Effector memory CD8-positive, alpha-beta T cell (primary cell): ENCODE results near the gene TACR2.
A peak's percentile ranks its signal among the peaks of the same experiment; 100 is the strongest.
"Not testable (repeated sequence)": the region's sequence is repeated elsewhere in the genome, so short reads cannot be mapped to it uniquely, and the experiment has no call there.

Source experiments
- ATAC-seq: fragments of 150-1000 bp; cut with Tn5 transposase; replicated peaks from 2 replicates; pipeline ENCODE4 v1.10.0; 2021; ENCODE audit warnings: mild to moderate bottlenecking, moderate library complexity
- DNase-seq, 3 experiments: peaks; one replicate each; pipeline ENCODE4 v3.0.0; 2021
- H3K27ac Mint-ChIP-seq, 2 donors: one replicate each; pipeline ENCODE4 v1.8.0; 2022; ENCODE audit warnings: mild to moderate bottlenecking in 2 of 2, mixed read lengths in 2 of 2, moderate library complexity in 2 of 2
- H3K27me3 Mint-ChIP-seq, 2 donors: one replicate each; pipeline ENCODE4 v1.8.0; 2022; ENCODE audit warnings: mixed read lengths in 2 of 2
- H3K36me3 Mint-ChIP-seq: one replicate; pipeline ENCODE4 v1.8.0; 2022; ENCODE audit warnings: mild to moderate bottlenecking, moderate library complexity, mixed read lengths; ENCODE audit not compliant: insufficient read depth
- H3K4me1 Mint-ChIP-seq, 2 donors: one replicate each; pipeline ENCODE4 v1.8.0; 2022; ENCODE audit warnings: low read depth in 2 of 2, mixed read lengths in 2 of 2
- H3K4me3 Mint-ChIP-seq, 2 donors: one replicate each; pipeline ENCODE4 v1.8.0; 2022; ENCODE audit warnings: mild to moderate bottlenecking in 2 of 2, mixed read lengths in 2 of 2, moderate library complexity in 2 of 2
- H3K9me3 Mint-ChIP-seq, 2 donors: one replicate each; pipeline ENCODE4 v1.8.0; 2022; ENCODE audit warnings: mixed read lengths in 2 of 2

TACR2 gene

DNA sequence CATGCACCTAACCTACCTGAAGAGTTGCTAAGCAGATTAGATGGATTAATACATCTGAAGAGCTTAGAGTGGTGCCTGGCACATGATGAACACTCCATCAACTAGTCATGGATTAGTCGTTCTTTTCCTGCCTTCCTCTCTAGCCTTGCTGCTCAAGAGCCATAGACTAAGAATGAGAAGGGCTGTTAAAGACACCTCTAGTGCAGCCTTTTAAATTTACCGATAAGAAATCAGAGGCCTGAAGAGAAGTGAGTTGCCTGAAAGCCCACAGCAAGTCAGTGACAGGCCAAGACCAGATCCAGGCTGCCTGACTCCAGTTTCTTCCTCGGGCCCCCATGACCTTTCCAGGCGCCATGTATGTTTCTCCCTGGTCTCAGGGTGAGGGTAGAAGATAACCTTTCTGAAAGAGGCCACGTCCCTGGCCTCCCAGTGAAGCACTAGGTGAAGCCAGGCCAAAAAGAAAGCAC, 41.1 kb upstream of the TACR2 start:
- peaks cover 5% of the 10 kb centered on the region for H3K36me3 Mint-ChIP-seq
- no peak overlapping the region for H3K4me3 Mint-ChIP-seq
- H3K27me3 Mint-ChIP-seq: peaks cover 0 to 16% of the 10 kb centered on the region in 2 donors
- peaks cover 0 to 22% of the 10 kb centered on the region in 2 donors for H3K4me1 Mint-ChIP-seq
- DNase-seq (no peak), ATAC-seq (no peak)
- no peaks in the 10 kb centered on the region for H3K9me3 Mint-ChIP-seq
- H3K27ac Mint-ChIP-seq: no peak overlapping the region

- H3K4me3 Mint-ChIP-seq: peak overlapping the region in 1 of 2 donors; percentile 22
- H3K36me3 Mint-ChIP-seq: peaks cover 5% of the 10 kb centered on the region
- H3K27me3 Mint-ChIP-seq: peaks cover 0 to 16% of the 10 kb centered on the region in 2 donors
- DNase-seq (no peak), ATAC-seq (no peak)
- peak overlapping the region in 1 of 2 donors; percentile 82 for H3K27ac Mint-ChIP-seq
- H3K9me3 Mint-ChIP-seq: no peaks in the 10 kb centered on the region
- peaks cover 1 to 24% of the 10 kb centered on the region in 2 donors for H3K4me1 Mint-ChIP-seq
Observed at GRCh38 chr10:69456880-69457693, 40.4 kb upstream of the TACR2 start.

GRCh38 chr10:69455006-69455763, 38.5 kb upstream of the TACR2 start:
- Mint-ChIP-seq H3K9me3 (no peaks in the 10 kb centered on the region), H3K27ac (no peak overlapping the region), H3K36me3 (peaks cover 5% of the 10 kb centered on the region), H3K4me3 (no peak overlapping the region), H3K4me1 (peaks cover 12 to 27% of the 10 kb centered on the region in 2 donors), H3K27me3 (peaks cover 0 to 16% of the 10 kb centered on the region in 2 donors)
- no peak for DNase-seq
- ATAC-seq: no peak

DNA sequence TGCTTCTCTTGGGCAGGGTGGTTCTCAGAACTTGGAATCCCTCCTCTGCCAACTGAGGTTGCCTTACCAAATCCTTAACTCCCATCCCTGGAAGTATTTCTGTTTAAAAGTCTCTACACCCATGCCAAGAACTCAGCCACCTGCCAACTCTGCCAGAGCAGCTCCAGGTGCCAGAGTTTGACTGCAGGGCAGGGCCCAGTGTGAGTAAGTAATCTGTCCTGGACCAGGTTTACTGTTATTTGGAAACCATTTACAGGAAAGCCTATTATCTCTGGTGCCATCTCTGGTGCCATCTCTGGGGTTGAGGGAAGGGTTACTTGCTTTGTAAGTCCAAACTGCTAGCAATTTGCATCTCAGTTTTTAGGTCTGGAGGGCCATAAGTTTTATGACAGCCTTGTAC, 37.1 kb upstream of the TACR2 start:
- peaks cover 12 to 29% of the 10 kb centered on the region in 2 donors for H3K4me1 Mint-ChIP-seq
- ATAC-seq: no peak
- H3K27me3 Mint-ChIP-seq: peaks cover 0 to 16% of the 10 kb centered on the region in 2 donors
- H3K9me3 Mint-ChIP-seq: no peaks in the 10 kb centered on the region
- no peak for DNase-seq
- no peak overlapping the region for H3K27ac Mint-ChIP-seq
- H3K36me3 Mint-ChIP-seq: peaks cover 12% of the 10 kb centered on the region
- no peak overlapping the region for H3K4me3 Mint-ChIP-seq

DNA sequence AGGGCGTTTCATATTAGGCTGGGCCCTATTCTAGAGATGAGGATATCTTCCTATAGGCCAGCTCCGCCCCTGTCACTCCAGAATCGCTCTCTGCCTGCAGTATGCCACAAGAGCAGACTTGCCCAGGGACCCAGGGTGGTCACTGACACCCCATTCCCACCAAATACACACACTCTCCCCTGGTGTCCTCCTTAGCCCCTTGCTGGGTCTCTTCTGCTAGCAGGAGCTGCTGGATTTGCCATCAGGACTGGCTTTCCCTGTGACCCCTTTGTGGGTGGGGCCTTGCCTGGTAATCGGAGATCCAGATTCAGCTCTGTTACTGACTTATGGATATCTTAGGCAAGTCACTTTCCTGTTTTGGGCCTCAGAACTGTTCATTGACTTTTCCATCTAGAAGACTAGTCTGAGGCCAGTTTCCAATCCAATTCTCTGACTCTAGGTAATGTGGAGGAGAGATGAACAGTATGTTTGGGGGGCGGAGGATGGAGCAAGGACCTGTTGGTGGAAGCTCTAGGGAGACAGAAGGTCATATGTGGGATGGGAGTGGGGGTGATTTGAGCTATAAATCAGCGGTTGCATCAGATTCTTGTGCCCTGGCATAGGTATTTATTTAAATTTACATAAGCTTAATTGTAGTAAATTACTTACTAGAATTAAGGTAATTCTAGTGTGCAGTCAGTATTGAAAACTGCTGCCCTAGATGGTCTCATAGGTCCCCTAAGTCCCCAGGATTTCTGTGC, 36.1 kb upstream of the TACR2 start:
- H3K4me1 Mint-ChIP-seq: peaks cover 12 to 28% of the 10 kb centered on the region in 2 donors
- no peaks in the 10 kb centered on the region for H3K9me3 Mint-ChIP-seq
- peak overlapping the region; percentile 85 to 89 for H3K4me3 Mint-ChIP-seq

GRCh38 chr10:69451784-69452251, 35.1 kb upstream of the TACR2 start:
- Mint-ChIP-seq H3K9me3 (no peaks in the 10 kb centered on the region), H3K27ac (peak overlapping the region in 1 of 2 donors; percentile 81), H3K4me3 (peak overlapping the region; percentile 85 to 89), H3K36me3 (peaks cover 14% of the 10 kb centered on the region), H3K4me1 (peaks cover 12 to 23% of the 10 kb centered on the region in 2 donors), H3K27me3 (peaks cover 0 to 17% of the 10 kb centered on the region in 2 donors)
- ATAC-seq: peak; percentile 33
- no peak for DNase-seq

More for the DNA sequence above, 36.1 kb upstream of the TACR2 start:
- Mint-ChIP-seq H3K27ac (no peak overlapping the region), H3K27me3 (peaks cover 0 to 22% of the 10 kb centered on the region in 2 donors), H3K36me3 (peaks cover 14% of the 10 kb centered on the region)
- DNase-seq (no peak), ATAC-seq (no peak)

DNA sequence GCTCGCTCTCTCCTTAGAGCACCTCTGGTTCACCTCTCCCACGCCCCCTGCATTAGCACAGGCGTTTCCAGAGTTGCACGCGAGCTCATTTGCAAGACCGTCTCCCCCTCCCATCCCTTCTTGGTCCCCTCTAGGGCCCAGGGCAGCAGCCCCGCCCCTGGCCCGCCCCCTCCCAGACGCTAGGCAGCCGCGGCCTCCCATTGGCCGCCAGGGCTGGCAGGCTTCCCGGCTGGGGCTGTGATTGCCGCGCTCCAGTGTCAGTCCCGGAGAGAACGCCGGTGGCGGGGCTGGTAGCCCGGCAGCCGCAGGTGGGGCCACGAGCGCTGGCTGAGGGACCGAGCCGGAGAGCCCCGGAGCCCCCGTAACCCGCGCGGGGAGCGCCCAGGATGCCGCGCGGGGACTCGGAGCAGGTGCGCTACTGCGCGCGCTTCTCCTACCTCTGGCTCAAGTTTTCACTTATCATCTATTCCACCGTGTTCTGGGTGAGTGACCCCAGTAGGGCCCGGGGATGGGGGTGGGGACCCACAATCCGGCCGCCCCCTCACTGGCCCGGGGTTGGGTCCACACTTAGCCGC, 34.6 kb upstream of the TACR2 start, which contains the start of gene TSPAN15:
Gene TSPAN15 (plus strand): TSS at position 257 of the 575 bp plus-strand sequence. CDS start 130 bp downstream, at position 387.
- H3K9me3 Mint-ChIP-seq: no peaks in the 10 kb centered on the region
- DNase-seq: peak; percentile 44 to 75 (median 72)

DNA sequence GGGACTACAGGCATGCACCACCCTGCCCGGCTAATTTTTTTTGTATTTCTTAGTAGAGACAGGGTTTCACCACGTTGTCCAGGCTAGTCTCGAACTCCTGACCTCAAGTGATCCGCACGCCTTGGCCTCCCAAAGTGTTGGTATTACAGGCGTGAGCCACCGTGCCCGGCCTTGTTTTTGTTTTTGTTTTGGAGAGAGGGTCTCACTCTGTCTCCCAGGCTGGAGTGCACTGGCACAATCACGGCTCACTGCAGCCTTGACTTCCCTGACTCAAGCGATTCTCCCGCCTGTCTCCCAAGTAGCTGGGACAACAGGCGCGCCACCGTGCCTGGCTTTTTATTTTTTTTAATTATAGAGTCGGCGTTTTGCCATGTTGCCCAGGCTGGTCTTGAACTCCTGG, 33.7 kb upstream of the TACR2 start:
- not testable (repeated sequence) for H3K9me3 Mint-ChIP-seq, ATAC-seq, H3K27ac Mint-ChIP-seq, H3K36me3 Mint-ChIP-seq, DNase-seq
- peaks cover 0 to 16% of the 10 kb centered on the region in 2 donors for H3K27me3 Mint-ChIP-seq
- peak overlapping the region; percentile 85 to 89 for H3K4me3 Mint-ChIP-seq
- H3K4me1 Mint-ChIP-seq: peaks cover 12 to 23% of the 10 kb centered on the region in 2 donors

More for the DNA sequence above, 34.6 kb upstream of the TACR2 start, which contains the start of gene TSPAN15:
- peak within 1 kb of the TSS in 1 of 2 donors; percentile 81 for H3K27ac Mint-ChIP-seq
- peaks cover 12 to 23% of the 10 kb centered on the region in 2 donors for H3K4me1 Mint-ChIP-seq
- H3K27me3 Mint-ChIP-seq: peaks cover 0 to 17% of the 10 kb centered on the region in 2 donors
- ATAC-seq: peak; percentile 88
- H3K36me3 Mint-ChIP-seq: peaks cover 13% of the 10 kb centered on the region
- peak within 1 kb of the TSS; percentile 85 to 89 for H3K4me3 Mint-ChIP-seq

- ATAC-seq: peak; percentile 58
Observed at GRCh38 chr10:69449841-69450240, 33.1 kb upstream of the TACR2 start.

GRCh38 chr10:69446650-69447151, 30.0 kb upstream of the TACR2 start:
- H3K27me3 Mint-ChIP-seq: peaks cover 5 to 22% of the 10 kb centered on the region in 2 donors
- peaks cover 7 to 10% of the 10 kb centered on the region in 2 donors for H3K4me1 Mint-ChIP-seq
- peaks cover 9% of the 10 kb centered on the region for H3K36me3 Mint-ChIP-seq
- ATAC-seq (no peak), DNase-seq (no peak)
- no peak overlapping the region for H3K4me3 Mint-ChIP-seq
- no peak overlapping the region for H3K27ac Mint-ChIP-seq
- no peaks in the 10 kb centered on the region for H3K9me3 Mint-ChIP-seq

More at GRCh38 chr10:69449841-69450240, 33.1 kb upstream of the TACR2 start:
- peak; percentile 39 to 51 (median 48) for DNase-seq
- H3K27me3 Mint-ChIP-seq: peaks cover 0 to 19% of the 10 kb centered on the region in 2 donors
- peak overlapping the region in 1 of 2 donors; percentile 2 for H3K4me3 Mint-ChIP-seq
- no peaks in the 10 kb centered on the region for H3K9me3 Mint-ChIP-seq
- peaks cover 12 to 23% of the 10 kb centered on the region in 2 donors for H3K4me1 Mint-ChIP-seq
- peak overlapping the region in 1 of 2 donors; percentile 88 for H3K27ac Mint-ChIP-seq
- H3K36me3 Mint-ChIP-seq: peaks cover 9% of the 10 kb centered on the region

GRCh38 chr10:69446229-69446628, 29.5 kb upstream of the TACR2 start:
- Mint-ChIP-seq H3K27me3 (peaks cover 10 to 27% of the 10 kb centered on the region in 2 donors), H3K27ac (peak overlapping the region in 1 of 2 donors; percentile 13), H3K4me1 (peaks cover 4 to 7% of the 10 kb centered on the region in 2 donors)

DNA sequence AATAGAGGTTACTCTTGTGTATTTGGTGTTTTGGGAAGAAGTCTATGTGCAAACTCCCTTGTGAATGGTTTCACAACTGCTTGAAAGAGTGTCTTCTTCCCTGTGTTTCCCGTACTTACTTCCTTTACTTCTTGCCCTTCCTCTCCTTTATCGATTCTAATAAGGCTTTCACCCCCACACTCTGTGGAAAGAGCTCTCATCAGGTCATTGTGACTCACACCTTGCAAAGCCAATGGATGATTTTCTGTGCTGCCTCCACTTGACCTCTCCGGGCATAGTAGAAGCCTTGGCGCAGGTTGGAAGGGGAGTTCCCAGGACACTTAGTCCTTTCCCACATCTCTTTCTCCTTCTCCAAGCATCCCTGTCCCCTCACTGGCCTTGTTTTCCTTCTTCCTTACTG, 28.3 kb upstream of the TACR2 start:
- no peaks in the 10 kb centered on the region for H3K9me3 Mint-ChIP-seq
- no peak for DNase-seq
- peaks cover 10 to 28% of the 10 kb centered on the region in 2 donors for H3K27me3 Mint-ChIP-seq
- no peak for ATAC-seq
- H3K27ac Mint-ChIP-seq: no peak overlapping the region
- H3K4me1 Mint-ChIP-seq: peaks cover 0 to 4% of the 10 kb centered on the region in 2 donors
- H3K4me3 Mint-ChIP-seq: no peak overlapping the region
- H3K36me3 Mint-ChIP-seq: peaks cover 8% of the 10 kb centered on the region

More at GRCh38 chr10:69446229-69446628, 29.5 kb upstream of the TACR2 start:
- Mint-ChIP-seq H3K36me3 (peaks cover 9% of the 10 kb centered on the region), H3K9me3 (no peaks in the 10 kb centered on the region), H3K4me3 (no peak overlapping the region)
- no peak for ATAC-seq
- DNase-seq: no peak
